HepG2 (cell line): ENCODE results near the gene ELOVL2. TPM values are rescaled to one million over a fixed set of nuclear protein-coding genes. Genes with fewer than 3 reads are reported as not detected.

Experiments used
- AKAP8 ChIP-seq: sonication (generic); formaldehyde crosslinking; IDR thresholded peaks from 2 replicates; pipeline ENCODE4 v1.5.1; 2020; ENCODE audit warnings: mild to moderate bottlenecking, missing genetic modification reagents
- ELF4 ChIP-seq: sonication (generic); formaldehyde crosslinking; IDR thresholded peaks from 2 replicates; pipeline ENCODE4 v1.5.0; 2020; ENCODE audit warnings: missing genetic modification reagents, mild to moderate bottlenecking, moderate library complexity, borderline replicate concordance
- FOXC1 ChIP-seq: sonication (generic); formaldehyde crosslinking; IDR thresholded peaks from 2 replicates; pipeline ENCODE4 v1.8.0; 2022; ENCODE audit warnings: mild to moderate bottlenecking, missing genetic modification reagents, borderline replicate concordance
- KDM5A ChIP-seq: fragments of 200-600 bp; sonication (generic); IDR thresholded peaks from 2 replicates; pipeline ENCODE4 v1.7.0; 2018; ENCODE audit warnings: antibody characterized with exemption, mild to moderate bottlenecking, low read length, borderline replicate concordance
- MZF1 ChIP-seq: sonication (generic); formaldehyde crosslinking; IDR thresholded peaks from 2 replicates; pipeline ENCODE4 v1.8.1; 2023; ENCODE audit warnings: mild to moderate bottlenecking, missing genetic modification reagents, borderline replicate concordance
- ONECUT2 ChIP-seq: sonication (generic); formaldehyde crosslinking; IDR thresholded peaks from 2 replicates; pipeline ENCODE4 v1.4.0; 2020; ENCODE audit warnings: missing genetic modification reagents
- RBM39 ChIP-seq: fragments of 200-400 bp; formaldehyde crosslinking; IDR thresholded peaks from one replicate; pipeline ENCODE4 v1.6.1; 2018; ENCODE audit warnings: antibody characterized with exemption, mild to moderate bottlenecking, low read depth, low read length; ENCODE audit not compliant: poor library complexity, severe bottlenecking
- SUZ12 ChIP-seq: fragments of 150-350 bp; IDR thresholded peaks from 2 replicates; pipeline ENCODE4 v1.6.1; 2014; ENCODE audit warnings: low read depth, low read length
- XBP1 ChIP-seq: sonication (generic); formaldehyde crosslinking; IDR thresholded peaks from 2 replicates; pipeline ENCODE4 v1.5.0; 2020; ENCODE audit warnings: missing genetic modification reagents
- ZFAT ChIP-seq: sonication (generic); formaldehyde crosslinking; conservative IDR thresholded peaks from 2 replicates; pipeline ENCODE4 v1.8.1; 2023; ENCODE audit warnings: missing genetic modification reagents, inconsistent platforms
- ZNF333 ChIP-seq: sonication (generic); formaldehyde crosslinking; IDR thresholded peaks from 2 replicates; pipeline ENCODE4 v1.4.0; 2020; ENCODE audit warnings: mild to moderate bottlenecking, missing genetic modification reagents, borderline replicate concordance
- ZNF557 ChIP-seq: sonication (generic); formaldehyde crosslinking; IDR thresholded peaks from 2 replicates; pipeline ENCODE4 v1.4.0; 2020; ENCODE audit warnings: missing genetic modification reagents
- ZNF569 ChIP-seq: sonication (generic); formaldehyde crosslinking; IDR thresholded peaks from 2 replicates; pipeline ENCODE4 v1.5.0; 2020; ENCODE audit warnings: mild to moderate bottlenecking, missing genetic modification reagents, moderate library complexity, borderline replicate concordance
- ZSCAN31 ChIP-seq: sonication (generic); formaldehyde crosslinking; IDR thresholded peaks from 2 replicates; pipeline ENCODE4 v1.5.0; 2020; ENCODE audit warnings: low read depth, mild to moderate bottlenecking, missing genetic modification reagents
- polyA plus RNA-seq, 8 experiments: library from polyadenylated mRNA; depleted of rRNA in 3 of 8; stranded (reverse) in 7 of 8; unstranded in 1 of 8; fragments of >200 nt; fragmentation: Illumina TruSeq in 4 of 8; extraction: Trizol in 4 of 8; gene quantifications; 2 replicates each; pipeline versions ENCODE4 v1.2.1 to v1.2.3, GENCODE V29; 2011 to 2016; ENCODE audit warnings: low read depth in 4 of 8, missing spikeins in 1 of 8, mixed read lengths in 1 of 8; ENCODE audit not compliant: insufficient read depth in 1 of 8
- total RNA-seq, 5 experiments: library from RNA; depleted of rRNA; stranded (reverse); fragments of >200 nt; fragmentation: Illumina TruSeq; extraction: Trizol; gene quantifications; 2 replicates each; pipeline ENCODE4 v1.2.3, GENCODE V29; 2016; ENCODE audit warnings: low read depth in 1 of 5
- TF ChIP-seq, protein P1 (sequence below): sonication (generic); formaldehyde crosslinking; IDR thresholded peaks from 2 replicates; pipeline ENCODE4 v1.5.0; 2020; ENCODE audit warnings: missing genetic modification reagents
- TF ChIP-seq, protein P2 (sequence below): sonication (generic); formaldehyde crosslinking; IDR thresholded peaks from 2 replicates; pipeline ENCODE4 v1.9.0; 2021; ENCODE audit warnings: missing genetic modification reagents, borderline replicate concordance
- TF ChIP-seq, protein P3 (sequence below): sonication (generic); formaldehyde crosslinking; IDR thresholded peaks from 2 replicates; pipeline ENCODE4 v1.4.0; 2020; ENCODE audit warnings: missing genetic modification reagents
- TF ChIP-seq, protein P4 (sequence below): IDR thresholded peaks from 2 replicates; pipeline ENCODE4 v1.6.1; 2016
- TF ChIP-seq, protein P5 (sequence below): sonication (generic); formaldehyde crosslinking; IDR thresholded peaks from 2 replicates; pipeline ENCODE4 v1.4.0; 2020; ENCODE audit warnings: mild to moderate bottlenecking, missing genetic modification reagents

ELOVL2 gene
- total and polyA plus RNA-seq, 2 of the 13 experiments (the other 11 are each of a cell fraction or from before 2014, with no cell fraction given) = 43.6 to 65.4 TPM

DNA sequence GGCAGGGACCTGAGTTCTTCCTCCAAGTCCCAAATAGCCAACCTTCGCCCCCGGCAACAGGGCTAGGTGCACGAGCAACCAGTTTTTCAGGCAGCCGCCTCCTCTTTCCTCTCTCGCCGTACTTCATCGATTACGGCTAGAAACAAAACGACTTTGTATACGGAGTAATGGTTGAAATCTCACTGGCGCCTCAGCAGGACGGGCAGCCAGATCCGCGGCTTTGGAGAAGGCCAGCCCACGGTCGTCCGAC lies 49.2 kb upstream of the ELOVL2 start (continued):
- TF ChIP-seq XBP1 (CRISPR knock-in tag) = no peak
- TF ChIP-seq, protein P1, sequence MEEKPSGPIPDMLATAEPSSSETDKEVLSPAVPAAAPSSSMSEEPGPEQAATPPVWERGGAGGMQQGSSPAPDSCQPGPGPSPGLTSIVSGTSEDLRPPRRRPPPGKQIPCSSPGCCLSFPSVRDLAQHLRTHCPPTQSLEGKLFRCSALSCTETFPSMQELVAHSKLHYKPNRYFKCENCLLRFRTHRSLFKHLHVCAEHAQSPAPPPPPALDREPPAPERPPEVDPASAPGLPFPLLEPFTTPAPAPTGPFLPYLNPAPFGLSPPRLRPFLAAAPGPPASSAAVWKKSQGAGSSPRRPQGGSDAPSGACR (CRISPR knock-in tag) = peak; percentile 53
- TF ChIP-seq, protein P2, sequence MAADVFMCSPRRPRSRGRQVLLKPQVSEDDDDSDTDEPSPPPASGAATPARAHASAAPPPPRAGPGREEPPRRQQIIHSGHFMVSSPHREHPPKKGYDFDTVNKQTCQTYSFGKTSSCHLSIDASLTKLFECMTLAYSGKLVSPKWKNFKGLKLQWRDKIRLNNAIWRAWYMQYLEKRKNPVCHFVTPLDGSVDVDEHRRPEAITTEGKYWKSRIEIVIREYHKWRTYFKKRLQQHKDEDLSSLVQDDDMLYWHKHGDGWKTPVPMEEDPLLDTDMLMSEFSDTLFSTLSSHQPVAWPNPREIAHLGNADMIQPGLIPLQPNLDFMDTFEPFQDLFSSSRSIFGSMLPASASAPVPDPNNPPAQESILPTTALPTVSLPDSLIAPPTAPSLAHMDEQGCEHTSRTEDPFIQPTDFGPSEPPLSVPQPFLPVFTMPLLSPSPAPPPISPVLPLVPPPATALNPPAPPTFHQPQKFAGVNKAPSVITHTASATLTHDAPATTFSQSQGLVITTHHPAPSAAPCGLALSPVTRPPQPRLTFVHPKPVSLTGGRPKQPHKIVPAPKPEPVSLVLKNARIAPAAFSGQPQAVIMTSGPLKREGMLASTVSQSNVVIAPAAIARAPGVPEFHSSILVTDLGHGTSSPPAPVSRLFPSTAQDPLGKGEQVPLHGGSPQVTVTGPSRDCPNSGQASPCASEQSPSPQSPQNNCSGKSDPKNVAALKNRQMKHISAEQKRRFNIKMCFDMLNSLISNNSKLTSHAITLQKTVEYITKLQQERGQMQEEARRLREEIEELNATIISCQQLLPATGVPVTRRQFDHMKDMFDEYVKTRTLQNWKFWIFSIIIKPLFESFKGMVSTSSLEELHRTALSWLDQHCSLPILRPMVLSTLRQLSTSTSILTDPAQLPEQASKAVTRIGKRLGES (CRISPR knock-in tag) = 0 out of 2 replicates have a peak, but pooled peaks have one; percentile 68
- TF ChIP-seq KDM5A = 0 out of 2 replicates have a peak, but pooled peaks have one; percentile 8
- TF ChIP-seq, protein P3, sequence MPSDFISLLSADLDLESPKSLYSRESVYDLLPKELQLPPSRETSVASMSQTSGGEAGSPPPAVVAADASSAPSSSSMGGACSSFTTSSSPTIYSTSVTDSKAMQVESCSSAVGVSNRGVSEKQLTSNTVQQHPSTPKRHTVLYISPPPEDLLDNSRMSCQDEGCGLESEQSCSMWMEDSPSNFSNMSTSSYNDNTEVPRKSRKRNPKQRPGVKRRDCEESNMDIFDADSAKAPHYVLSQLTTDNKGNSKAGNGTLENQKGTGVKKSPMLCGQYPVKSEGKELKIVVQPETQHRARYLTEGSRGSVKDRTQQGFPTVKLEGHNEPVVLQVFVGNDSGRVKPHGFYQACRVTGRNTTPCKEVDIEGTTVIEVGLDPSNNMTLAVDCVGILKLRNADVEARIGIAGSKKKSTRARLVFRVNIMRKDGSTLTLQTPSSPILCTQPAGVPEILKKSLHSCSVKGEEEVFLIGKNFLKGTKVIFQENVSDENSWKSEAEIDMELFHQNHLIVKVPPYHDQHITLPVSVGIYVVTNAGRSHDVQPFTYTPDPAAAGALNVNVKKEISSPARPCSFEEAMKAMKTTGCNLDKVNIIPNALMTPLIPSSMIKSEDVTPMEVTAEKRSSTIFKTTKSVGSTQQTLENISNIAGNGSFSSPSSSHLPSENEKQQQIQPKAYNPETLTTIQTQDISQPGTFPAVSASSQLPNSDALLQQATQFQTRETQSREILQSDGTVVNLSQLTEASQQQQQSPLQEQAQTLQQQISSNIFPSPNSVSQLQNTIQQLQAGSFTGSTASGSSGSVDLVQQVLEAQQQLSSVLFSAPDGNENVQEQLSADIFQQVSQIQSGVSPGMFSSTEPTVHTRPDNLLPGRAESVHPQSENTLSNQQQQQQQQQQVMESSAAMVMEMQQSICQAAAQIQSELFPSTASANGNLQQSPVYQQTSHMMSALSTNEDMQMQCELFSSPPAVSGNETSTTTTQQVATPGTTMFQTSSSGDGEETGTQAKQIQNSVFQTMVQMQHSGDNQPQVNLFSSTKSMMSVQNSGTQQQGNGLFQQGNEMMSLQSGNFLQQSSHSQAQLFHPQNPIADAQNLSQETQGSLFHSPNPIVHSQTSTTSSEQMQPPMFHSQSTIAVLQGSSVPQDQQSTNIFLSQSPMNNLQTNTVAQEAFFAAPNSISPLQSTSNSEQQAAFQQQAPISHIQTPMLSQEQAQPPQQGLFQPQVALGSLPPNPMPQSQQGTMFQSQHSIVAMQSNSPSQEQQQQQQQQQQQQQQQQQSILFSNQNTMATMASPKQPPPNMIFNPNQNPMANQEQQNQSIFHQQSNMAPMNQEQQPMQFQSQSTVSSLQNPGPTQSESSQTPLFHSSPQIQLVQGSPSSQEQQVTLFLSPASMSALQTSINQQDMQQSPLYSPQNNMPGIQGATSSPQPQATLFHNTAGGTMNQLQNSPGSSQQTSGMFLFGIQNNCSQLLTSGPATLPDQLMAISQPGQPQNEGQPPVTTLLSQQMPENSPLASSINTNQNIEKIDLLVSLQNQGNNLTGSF = peak; percentile 60
- 0 out of 2 replicates have a peak, but pooled peaks have one; percentile 26 for TF ChIP-seq ZNF557 (CRISPR knock-in tag)
- 0 out of 2 replicates have a peak, but pooled peaks have one; percentile 16 for TF ChIP-seq MZF1 (CRISPR knock-in tag)
- TF ChIP-seq RBM39 = peak; percentile 62
- TF ChIP-seq ZNF333 (CRISPR knock-in tag) = 0 out of 2 replicates have a peak, but pooled peaks have one; percentile 2
- TF ChIP-seq ELF4 (CRISPR knock-in tag) = 0 out of 2 replicates have a peak, but pooled peaks have one; percentile 52
- TF ChIP-seq, protein P4, sequence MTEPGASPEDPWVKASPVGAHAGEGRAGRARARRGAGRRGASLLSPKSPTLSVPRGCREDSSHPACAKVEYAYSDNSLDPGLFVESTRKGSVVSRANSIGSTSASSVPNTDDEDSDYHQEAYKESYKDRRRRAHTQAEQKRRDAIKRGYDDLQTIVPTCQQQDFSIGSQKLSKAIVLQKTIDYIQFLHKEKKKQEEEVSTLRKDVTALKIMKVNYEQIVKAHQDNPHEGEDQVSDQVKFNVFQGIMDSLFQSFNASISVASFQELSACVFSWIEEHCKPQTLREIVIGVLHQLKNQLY (CRISPR knock-in tag) = 0 out of 2 replicates have a peak, but pooled peaks have one; percentile 51
- TF ChIP-seq ONECUT2 (CRISPR knock-in tag) = peak; percentile 61; the same call in 1 of the 2 replicates
- TF ChIP-seq FOXC1 (CRISPR knock-in tag) = peak; percentile 73; the same call in 1 of the 2 replicates
- TF ChIP-seq, protein P5, sequence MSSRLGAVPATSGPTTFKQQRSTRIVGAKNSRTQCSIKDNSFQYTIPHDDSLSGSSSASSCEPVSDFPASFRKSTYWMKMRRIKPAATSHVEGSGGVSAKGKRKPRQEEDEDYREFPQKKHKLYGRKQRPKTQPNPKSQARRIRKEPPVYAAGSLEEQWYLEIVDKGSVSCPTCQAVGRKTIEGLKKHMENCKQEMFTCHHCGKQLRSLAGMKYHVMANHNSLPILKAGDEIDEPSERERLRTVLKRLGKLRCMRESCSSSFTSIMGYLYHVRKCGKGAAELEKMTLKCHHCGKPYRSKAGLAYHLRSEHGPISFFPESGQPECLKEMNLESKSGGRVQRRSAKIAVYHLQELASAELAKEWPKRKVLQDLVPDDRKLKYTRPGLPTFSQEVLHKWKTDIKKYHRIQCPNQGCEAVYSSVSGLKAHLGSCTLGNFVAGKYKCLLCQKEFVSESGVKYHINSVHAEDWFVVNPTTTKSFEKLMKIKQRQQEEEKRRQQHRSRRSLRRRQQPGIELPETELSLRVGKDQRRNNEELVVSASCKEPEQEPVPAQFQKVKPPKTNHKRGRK (CRISPR knock-in tag) = 0 out of 2 replicates have a peak, but pooled peaks have one; percentile 9
- no peak for TF ChIP-seq ZFAT (CRISPR knock-in tag)
- TF ChIP-seq ZSCAN31 = 0 out of 2 replicates have a peak, but pooled peaks have one; percentile 66
- no peak for TF ChIP-seq AKAP8 (CRISPR knock-in tag)
- no peak for TF ChIP-seq SUZ12
- TF ChIP-seq ZNF569 (CRISPR knock-in tag) = 0 out of 2 replicates have a peak, but pooled peaks have one; percentile 26
